H9 (cell line): ENCODE results near the gene NPHP4. TPM values are rescaled to one million over a fixed set of nuclear protein-coding genes. Genes with fewer than 3 reads are reported as not detected.

Experiments
- DNase-seq: peaks from one replicate; pipeline ENCODE4 v3.0.0-alpha.2; 2017
- H2AFZ ChIP-seq: one replicate; pipeline ENCODE4 v1.6.1; 2013; ENCODE audit warnings: mild to moderate bottlenecking, low read length, control low read depth, moderate library complexity
- H2AK5ac ChIP-seq: 2 replicates; pipeline ENCODE4 v1.6.1; 2013; ENCODE audit warnings: low read length, control low read depth, mixed read lengths; ENCODE audit not compliant: insufficient read length
- H2BK120ac ChIP-seq: one replicate; pipeline ENCODE4 v1.6.1; 2013; ENCODE audit warnings: low read depth, mild to moderate bottlenecking, low read length, control low read depth, inconsistent platforms; ENCODE audit not compliant: poor library complexity, severe bottlenecking
- H2BK12ac ChIP-seq: 2 replicates; pipeline ENCODE4 v1.6.1; 2013; ENCODE audit warnings: low read length, control low read depth, mixed read lengths, low read depth; ENCODE audit not compliant: insufficient read length
- H2BK15ac ChIP-seq: 2 replicates; pipeline ENCODE4 v1.6.1; 2013; ENCODE audit warnings: low read depth, low read length, control low read depth
- H2BK20ac ChIP-seq: one replicate; pipeline ENCODE4 v1.6.1; 2013; ENCODE audit warnings: low read depth, mild to moderate bottlenecking, low read length, control low read depth, inconsistent platforms; ENCODE audit not compliant: poor library complexity, severe bottlenecking
- H2BK5ac ChIP-seq: 2 replicates; pipeline ENCODE4 v1.6.1; 2013; ENCODE audit warnings: low read length, control low read depth, mixed read lengths; ENCODE audit not compliant: insufficient read length
- H3K14ac ChIP-seq: 2 replicates; pipeline ENCODE4 v1.6.1; 2013; ENCODE audit warnings: low read length, control low read depth; ENCODE audit not compliant: insufficient read depth
- H3K18ac ChIP-seq: 2 replicates; pipeline ENCODE4 v1.6.1; 2013; ENCODE audit warnings: low read depth, mild to moderate bottlenecking, mixed read lengths, low read length, control low read depth; ENCODE audit not compliant: insufficient read length
- H3K23ac ChIP-seq: 2 replicates; pipeline ENCODE4 v1.6.1; 2013; ENCODE audit warnings: low read length, control low read depth, mixed read lengths, low read depth; ENCODE audit not compliant: insufficient read length
- H3K23me2 ChIP-seq: 2 replicates; pipeline ENCODE4 v1.6.1; 2013; ENCODE audit warnings: low read depth, mild to moderate bottlenecking, mixed read lengths, low read length, control low read depth; ENCODE audit not compliant: insufficient read length, poor library complexity, severe bottlenecking
- H3K27ac ChIP-seq: 2 replicates; pipeline ENCODE4 v1.5.1; 2013; ENCODE audit warnings: low read length, control low read depth, mixed read lengths, low read depth; ENCODE audit not compliant: insufficient read length
- H3K27me3 ChIP-seq: 2 replicates; pipeline ENCODE4 v1.6.1; 2013; ENCODE audit warnings: low read length, control low read depth, inconsistent platforms; ENCODE audit not compliant: insufficient read depth
- H3K4ac ChIP-seq: 2 replicates; pipeline ENCODE4 v1.6.1; 2013; ENCODE audit warnings: low read depth, mild to moderate bottlenecking, control low read depth, inconsistent platforms, low read length, moderate library complexity
- H3K4me1 ChIP-seq: 2 replicates; pipeline ENCODE4 v1.6.1; 2013; ENCODE audit warnings: low read length, control low read depth, inconsistent platforms; ENCODE audit not compliant: insufficient read depth
- H3K4me2 ChIP-seq: 2 replicates; pipeline ENCODE4 v1.6.1; 2013; ENCODE audit warnings: low read length, control low read depth, mixed read lengths; ENCODE audit not compliant: insufficient read length, insufficient read depth
- H3K56ac ChIP-seq: 2 replicates; pipeline ENCODE4 v1.6.1; 2013; ENCODE audit warnings: low read depth, mild to moderate bottlenecking, mixed read lengths, low read length, control low read depth; ENCODE audit not compliant: insufficient read length
- H3K79me1 ChIP-seq: 2 replicates; pipeline ENCODE4 v1.6.1; 2013; ENCODE audit warnings: low read depth, mild to moderate bottlenecking, moderate library complexity, low read length, control low read depth, inconsistent platforms; ENCODE audit not compliant: insufficient read depth, poor library complexity, severe bottlenecking
- H3K79me2 ChIP-seq: 2 replicates; pipeline ENCODE4 v1.6.1; 2013; ENCODE audit warnings: low read length, control low read depth, inconsistent platforms; ENCODE audit not compliant: insufficient read depth
- H3K9ac ChIP-seq: 2 replicates; pipeline ENCODE4 v1.6.1; 2013; ENCODE audit warnings: low read length, control low read depth, mixed read lengths; ENCODE audit not compliant: insufficient read length; ENCODE audit errors: extremely low read depth
- H3K9me3 ChIP-seq: one replicate; pipeline ENCODE4 v1.6.1; 2013; ENCODE audit warnings: low read depth, low read length, inconsistent platforms; ENCODE audit not compliant: control insufficient read depth
- H3T11ph ChIP-seq: one replicate; pipeline ENCODE4 v1.6.1; 2013; ENCODE audit warnings: mild to moderate bottlenecking, low read length, control low read depth, inconsistent platforms
- H4K20me1 ChIP-seq: one replicate; pipeline ENCODE4 v1.6.1; 2013; ENCODE audit not compliant: control insufficient read depth, insufficient read length, insufficient read depth
- H4K5ac ChIP-seq: 2 replicates; pipeline ENCODE4 v1.6.1; 2013; ENCODE audit warnings: low read depth, mild to moderate bottlenecking, mixed read lengths, low read length, control low read depth; ENCODE audit not compliant: insufficient read length
- H4K8ac ChIP-seq: replicated peaks from 2 replicates; pipeline ENCODE4 v1.6.1; 2013; ENCODE audit warnings: low read length, control low read depth, mixed read lengths, low read depth; ENCODE audit not compliant: insufficient read length
- H4K91ac ChIP-seq: 2 replicates; pipeline ENCODE4 v1.6.1; 2013; ENCODE audit warnings: low read depth, mild to moderate bottlenecking, moderate library complexity, mixed read lengths, low read length, control low read depth; ENCODE audit not compliant: insufficient read length
- H3K27ac Mint-ChIP-seq, 3 experiments: 2 replicates in 2 of 3; 3 replicates in 1 of 3; pipeline ENCODE4 v1.8.0; 2020 to 2021; ENCODE audit warnings: mixed read lengths in 3 of 3, mild to moderate bottlenecking in 1 of 3, moderate library complexity in 1 of 3
- H3K27me3 Mint-ChIP-seq: 2 replicates; pipeline ENCODE4 v1.8.0; 2021; ENCODE audit warnings: low read depth, mild to moderate bottlenecking, moderate library complexity, mixed read lengths
- H3K36me3 Mint-ChIP-seq, 3 experiments: 2 replicates in 2 of 3; 3 replicates in 1 of 3; pipeline ENCODE4 v1.8.0; 2020 to 2021; ENCODE audit warnings: low read depth in 3 of 3, mixed read lengths in 3 of 3; ENCODE audit not compliant: insufficient read depth in 1 of 3
- H3K4me1 Mint-ChIP-seq, 2 experiments: 2 replicates each; pipeline ENCODE4 v1.8.0; 2020; ENCODE audit warnings: mixed read lengths in 2 of 2
- H3K4me3 Mint-ChIP-seq, 2 experiments: 2 replicates in 1 of 2; 3 replicates in 1 of 2; pipeline ENCODE4 v1.8.0; 2020 to 2021; ENCODE audit warnings: mild to moderate bottlenecking in 2 of 2, mixed read lengths in 2 of 2, moderate library complexity in 1 of 2
- H3K9me3 Mint-ChIP-seq, 2 experiments: 2 replicates in 1 of 2; 3 replicates in 1 of 2; pipeline ENCODE4 v1.8.0; 2020; ENCODE audit warnings: mild to moderate bottlenecking in 2 of 2, mixed read lengths in 2 of 2, moderate library complexity in 1 of 2
- WGBS: extraction: QIAGEN DNeasy Blood & Tissue Kit; methylation state at CpG from one replicate; pipeline ENCODE4 v1.1.7; 2013; ENCODE audit warnings: missing lambda C conversion rate, low lambda C conversion rate, mixed read lengths; ENCODE audit not compliant: insufficient read length; ENCODE audit errors: extremely low coverage; 5-methylcytosine and 5-hydroxymethylcytosine counted together
- total RNA-seq: library from RNA; stranded (reverse); gene quantifications from 2 replicates; pipeline ENCODE4 v1.2.1, GENCODE V29; 2021
- TF ChIP-seq, protein P1 (sequence below): fragments of 200-600 bp; sonication (generic); conservative IDR thresholded peaks from 3 replicates; pipeline ENCODE4 v1.8.0; 2021; ENCODE audit warnings: antibody characterized with exemption, mild to moderate bottlenecking

Gene NPHP4
- total RNA-seq, 1 experiment from 2014 or later, result 17.6 TPM

DNA sequence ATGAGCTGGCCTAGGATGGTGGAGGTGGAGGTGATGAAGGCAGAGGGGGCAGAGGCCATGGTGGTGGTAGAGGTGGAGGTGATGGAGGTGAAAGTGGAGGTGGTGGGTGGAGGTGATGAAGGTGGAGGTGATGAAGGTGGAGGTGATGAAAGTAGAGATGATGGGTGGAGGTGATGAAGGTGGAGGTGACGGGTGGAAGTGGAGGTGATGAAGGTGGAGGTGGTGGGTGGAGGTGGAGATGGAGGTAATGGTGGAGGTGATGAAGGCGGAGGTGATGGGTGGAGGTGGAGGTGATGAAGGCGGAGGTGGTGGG lies 19.7 kb upstream of the NPHP4 start:
- no peak overlapping the region for H3K27ac Mint-ChIP-seq
- TF ChIP-seq, protein P1, sequence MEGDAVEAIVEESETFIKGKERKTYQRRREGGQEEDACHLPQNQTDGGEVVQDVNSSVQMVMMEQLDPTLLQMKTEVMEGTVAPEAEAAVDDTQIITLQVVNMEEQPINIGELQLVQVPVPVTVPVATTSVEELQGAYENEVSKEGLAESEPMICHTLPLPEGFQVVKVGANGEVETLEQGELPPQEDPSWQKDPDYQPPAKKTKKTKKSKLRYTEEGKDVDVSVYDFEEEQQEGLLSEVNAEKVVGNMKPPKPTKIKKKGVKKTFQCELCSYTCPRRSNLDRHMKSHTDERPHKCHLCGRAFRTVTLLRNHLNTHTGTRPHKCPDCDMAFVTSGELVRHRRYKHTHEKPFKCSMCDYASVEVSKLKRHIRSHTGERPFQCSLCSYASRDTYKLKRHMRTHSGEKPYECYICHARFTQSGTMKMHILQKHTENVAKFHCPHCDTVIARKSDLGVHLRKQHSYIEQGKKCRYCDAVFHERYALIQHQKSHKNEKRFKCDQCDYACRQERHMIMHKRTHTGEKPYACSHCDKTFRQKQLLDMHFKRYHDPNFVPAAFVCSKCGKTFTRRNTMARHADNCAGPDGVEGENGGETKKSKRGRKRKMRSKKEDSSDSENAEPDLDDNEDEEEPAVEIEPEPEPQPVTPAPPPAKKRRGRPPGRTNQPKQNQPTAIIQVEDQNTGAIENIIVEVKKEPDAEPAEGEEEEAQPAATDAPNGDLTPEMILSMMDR, result no peak
- Histone ChIP-seq H2BK20ac (no peak overlapping the region), H3K14ac (no peak overlapping the region), H3K9ac (no peak overlapping the region), H4K5ac (no peak overlapping the region), H4K91ac (no peak overlapping the region), H3K27ac (no peak overlapping the region), H3K4ac (no peak overlapping the region), H2BK5ac (no peak overlapping the region), H3K79me1 (no peaks in the 10 kb centered on the region), H3K79me2 (no peaks in the 10 kb centered on the region), H3K23me2 (no peaks in the 10 kb centered on the region), H3T11ph (no peak overlapping the region), H3K27me3 (no peaks in the 10 kb centered on the region), H3K9me3 (no peaks in the 10 kb centered on the region), H3K4me2 (no peak overlapping the region), H2BK15ac (no peak overlapping the region), H2AK5ac (no peak overlapping the region), H2BK12ac (no peak overlapping the region), H3K56ac (no peak overlapping the region), H3K18ac (no peak overlapping the region), H3K4me1 (no peaks in the 10 kb centered on the region), H2BK120ac (no peak overlapping the region), H3K23ac (no peak overlapping the region), H4K20me1 (no peaks in the 10 kb centered on the region), H2AFZ (no peak overlapping the region), H4K8ac (no peak overlapping the region)
- H3K4me3 Mint-ChIP-seq, result no peak overlapping the region
- no peaks in the 10 kb centered on the region for H3K9me3 Mint-ChIP-seq
- H3K36me3 Mint-ChIP-seq, result peaks cover 0 to 1% (median 0%) of the 10 kb centered on the region in 3 experiments; a peak in 1 of 7 replicates
- whole genome bisulfite sequencing, result 100% methylated on average over 2 of the region's 3 CpGs
- H3K27me3 Mint-ChIP-seq, result peaks cover 14% of the 10 kb centered on the region
- no peak for DNase-seq
- H3K4me1 Mint-ChIP-seq, result peaks cover 0 to 3% of the 10 kb centered on the region in 2 experiments; a peak in 1 of 4 replicates
